ENCODE results near the gene REM2. TPM values are rescaled to one million over a fixed set of nuclear protein-coding genes. Genes with fewer than 3 reads are reported as not detected.

REM2 gene
- total RNA-seq, 1 donor from 2014 or later = 1.9 TPM

DNA sequence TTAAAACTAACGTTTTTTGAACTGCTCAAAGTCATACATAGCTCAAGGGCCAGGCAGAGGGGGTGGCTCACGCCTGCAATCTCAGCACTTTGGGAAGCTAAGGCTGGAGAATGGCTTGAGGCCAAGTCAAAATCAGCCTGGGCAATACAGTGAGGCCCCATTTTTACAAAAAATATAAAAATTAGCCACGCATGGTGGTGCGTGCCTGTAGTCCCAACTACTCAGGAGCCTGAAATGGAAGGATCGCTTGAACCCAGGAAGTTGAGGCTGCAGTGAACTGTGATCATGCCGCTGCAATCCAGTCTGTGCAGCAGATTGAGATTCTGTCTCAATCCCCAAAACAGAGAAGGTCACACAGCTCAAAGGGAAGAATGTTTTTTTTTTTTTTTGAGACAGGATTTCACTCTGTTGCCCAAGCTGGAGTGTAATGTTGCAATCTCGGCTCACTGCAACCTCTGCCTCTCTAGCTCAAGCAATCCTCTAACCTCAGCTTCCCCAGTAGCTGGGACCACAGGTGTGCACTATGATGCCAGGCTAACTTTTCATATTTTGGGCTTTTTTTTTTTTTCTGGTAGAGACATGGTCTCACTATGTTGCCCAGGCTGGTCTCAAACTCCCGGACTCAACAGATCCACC lies 33.0 kb downstream of the REM2 start:
- TF ChIP-seq, protein P1, sequence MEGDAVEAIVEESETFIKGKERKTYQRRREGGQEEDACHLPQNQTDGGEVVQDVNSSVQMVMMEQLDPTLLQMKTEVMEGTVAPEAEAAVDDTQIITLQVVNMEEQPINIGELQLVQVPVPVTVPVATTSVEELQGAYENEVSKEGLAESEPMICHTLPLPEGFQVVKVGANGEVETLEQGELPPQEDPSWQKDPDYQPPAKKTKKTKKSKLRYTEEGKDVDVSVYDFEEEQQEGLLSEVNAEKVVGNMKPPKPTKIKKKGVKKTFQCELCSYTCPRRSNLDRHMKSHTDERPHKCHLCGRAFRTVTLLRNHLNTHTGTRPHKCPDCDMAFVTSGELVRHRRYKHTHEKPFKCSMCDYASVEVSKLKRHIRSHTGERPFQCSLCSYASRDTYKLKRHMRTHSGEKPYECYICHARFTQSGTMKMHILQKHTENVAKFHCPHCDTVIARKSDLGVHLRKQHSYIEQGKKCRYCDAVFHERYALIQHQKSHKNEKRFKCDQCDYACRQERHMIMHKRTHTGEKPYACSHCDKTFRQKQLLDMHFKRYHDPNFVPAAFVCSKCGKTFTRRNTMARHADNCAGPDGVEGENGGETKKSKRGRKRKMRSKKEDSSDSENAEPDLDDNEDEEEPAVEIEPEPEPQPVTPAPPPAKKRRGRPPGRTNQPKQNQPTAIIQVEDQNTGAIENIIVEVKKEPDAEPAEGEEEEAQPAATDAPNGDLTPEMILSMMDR (IDR thresholded peaks at IDR 0.05) = no peak
- intact Hi-C loops (cut with DNase I) = no loop called here
- Histone ChIP-seq H3K4me3 (no peak overlapping the region), H3K27ac (no peak overlapping the region), H3K36me3 (peaks cover 7 to 11% of the 10 kb centered on the region in 2 donors), H3K4me1 (peaks cover 6 to 18% of the 10 kb centered on the region in 2 donors), H3K27me3 (no peaks in the 10 kb centered on the region), H3K9me3 (no peaks in the 10 kb centered on the region)
- DNase-seq (ENCODE audit: low spot score in 2 of 2) = no peak

DNA sequence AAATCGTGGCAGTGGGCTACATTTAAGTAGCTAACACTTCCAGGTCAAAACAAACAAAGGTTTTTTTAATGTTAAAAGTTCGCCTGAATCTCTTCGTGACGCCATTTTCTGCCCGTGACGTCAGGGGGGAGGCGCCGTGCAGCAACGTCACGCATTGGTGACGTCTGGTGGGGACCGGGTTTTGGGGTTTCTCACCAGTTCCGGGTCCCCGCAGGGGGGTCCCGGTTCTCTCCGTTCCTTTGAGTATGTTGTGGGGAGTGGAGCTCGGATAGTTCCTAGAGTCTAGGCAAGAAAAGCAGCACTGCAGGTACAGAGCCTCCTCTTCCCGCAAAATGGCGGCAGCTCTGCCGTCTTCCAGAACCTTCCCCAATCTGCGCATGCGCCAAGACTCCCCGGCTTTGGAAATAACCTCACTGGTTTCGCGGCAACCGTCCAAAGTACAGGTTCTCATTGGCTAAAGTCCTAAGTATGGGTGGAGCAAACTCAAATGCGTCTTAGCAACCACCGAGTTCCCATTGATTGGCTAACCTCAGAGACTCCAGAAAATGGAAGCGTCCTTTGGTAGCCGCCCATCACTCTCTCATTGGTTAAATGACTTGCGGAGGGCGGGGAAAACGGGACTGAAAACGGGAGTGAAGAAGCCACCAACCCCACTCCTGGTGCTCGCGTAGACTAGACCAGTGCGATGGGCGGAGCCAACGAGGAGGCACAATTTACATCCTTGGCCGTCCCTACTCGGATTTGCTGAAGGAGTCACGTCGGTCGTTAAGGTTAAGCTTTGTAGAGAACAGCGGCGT lies 36.0 kb downstream of the REM2 start, which contains the start of gene RBM23:
Gene RBM23 (minus strand): TSS at position 346 of the 797 bp plus-strand sequence.
- Histone ChIP-seq H3K27me3 (no peaks in the 10 kb centered on the region), H3K36me3 (peaks cover 24 to 30% of the 10 kb centered on the region in 2 donors), H3K4me1 (peaks cover 6 to 18% of the 10 kb centered on the region in 2 donors), H3K9me3 (no peaks in the 10 kb centered on the region), H3K4me3 (peak within 1 kb of the TSS; percentile 57 to 65), H3K27ac (peak within 1 kb of the TSS; percentile 86 to 93)
- DNase-seq (ENCODE audit: low spot score in 2 of 2) = peak; percentile 99 to 100
- intact Hi-C loops (cut with DNase I) = loop anchor here (1.0 kb wide), 2 partner anchors 10 to 48 kb away; partner anchors contain the start of genes LRP10 and PRMT5
- TF ChIP-seq, protein P1 (IDR thresholded peaks at IDR 0.05) = no peak

DNA sequence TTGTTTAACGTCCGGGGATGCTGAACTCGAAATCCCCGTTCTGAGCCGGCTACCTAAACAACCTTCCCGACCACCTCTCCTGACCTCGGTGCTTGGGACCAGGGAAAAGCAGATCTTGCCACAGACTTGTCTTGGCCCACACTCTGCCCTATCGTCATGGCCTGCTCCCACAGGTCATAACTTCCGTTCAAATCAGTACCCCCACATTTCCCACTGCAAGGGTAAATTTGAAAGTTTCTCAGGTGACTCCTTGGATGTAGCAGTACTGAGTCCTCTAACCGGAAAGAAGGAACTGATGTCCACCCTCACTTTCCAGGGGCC lies 36.5 kb downstream of the REM2 start:
- peaks cover 29 to 35% of the 10 kb centered on the region in 2 donors for H3K36me3 ChIP-seq
- intact Hi-C loops (cut with DNase I) = loop anchor here (1.0 kb wide), 2 partner anchors 10 to 48 kb away; partner anchors contain the start of genes LRP10 and PRMT5
- TF ChIP-seq, protein P1 (IDR thresholded peaks at IDR 0.05) = no peak
- H3K27me3 ChIP-seq = no peaks in the 10 kb centered on the region
- H3K4me1 ChIP-seq = peaks cover 6 to 18% of the 10 kb centered on the region in 2 donors
- peak overlapping the region; percentile 78 to 93 for H3K27ac ChIP-seq
- no peak for DNase-seq (ENCODE audit: low spot score in 2 of 2)
- H3K9me3 ChIP-seq = no peaks in the 10 kb centered on the region
- H3K4me3 ChIP-seq = peak overlapping the region; percentile 42 to 52

DNA sequence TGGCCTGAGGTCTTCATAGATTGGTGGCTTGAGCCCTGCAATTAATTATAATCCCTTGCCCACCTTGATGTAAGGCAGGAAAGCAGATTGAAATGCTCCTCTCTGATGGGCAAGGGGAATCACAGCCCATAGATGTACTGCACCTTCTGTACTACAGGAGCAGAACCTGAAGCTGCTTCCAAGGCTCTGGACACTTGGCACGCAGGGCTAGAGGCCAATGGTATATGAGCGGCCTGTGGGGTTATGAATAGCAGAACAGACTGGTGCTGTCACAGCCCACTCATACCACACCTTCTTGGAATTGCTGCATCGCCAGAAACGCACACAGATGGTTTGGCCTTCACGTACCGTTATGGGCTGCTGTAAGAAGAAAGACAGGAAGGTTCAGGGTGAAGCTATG lies 37.7 kb downstream of the REM2 start:
- Histone ChIP-seq H3K9me3 (no peaks in the 10 kb centered on the region), H3K4me1 (peaks cover 6 to 18% of the 10 kb centered on the region in 2 donors), H3K4me3 (no peak overlapping the region), H3K27me3 (no peaks in the 10 kb centered on the region), H3K36me3 (peaks cover 40 to 46% of the 10 kb centered on the region in 2 donors), H3K27ac (no peak overlapping the region)
- intact Hi-C loops (cut with DNase I) = loop anchor here (10.0 kb wide), 1 partner anchor 384 kb away; the partner anchor contains the start of genes BCL2L2 and PPP1R3E
- TF ChIP-seq, protein P1 (IDR thresholded peaks at IDR 0.05) = no peak
- no peak for DNase-seq (ENCODE audit: low spot score in 2 of 2)

DNA sequence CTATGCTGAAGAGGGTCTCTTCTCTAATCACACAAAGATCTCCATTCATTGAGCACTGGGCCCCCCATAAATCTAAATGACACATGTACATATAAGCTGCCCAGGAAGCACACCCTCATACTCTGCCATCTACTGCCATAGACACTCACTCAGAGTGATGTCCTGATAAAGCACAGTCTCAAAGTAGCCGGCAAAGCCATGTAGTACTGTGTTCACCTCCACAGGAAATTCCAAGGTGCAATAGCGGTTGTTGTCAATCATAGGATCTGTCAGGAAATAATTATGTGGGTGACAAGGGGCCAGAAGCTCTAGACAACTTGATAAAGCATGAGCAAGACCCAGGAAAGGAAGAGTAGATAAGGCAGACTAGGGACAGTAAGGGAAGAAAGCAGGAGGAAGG lies 39.3 kb downstream of the REM2 start:
- Histone ChIP-seq H3K27me3 (no peaks in the 10 kb centered on the region), H3K36me3 (peaks cover 49 to 53% of the 10 kb centered on the region in 2 donors), H3K9me3 (no peaks in the 10 kb centered on the region), H3K4me1 (peaks cover 0 to 9% of the 10 kb centered on the region in 2 donors), H3K27ac (no peak overlapping the region), H3K4me3 (no peak overlapping the region)
- intact Hi-C loops (cut with DNase I) = loop anchor here (10.0 kb wide), 1 partner anchor 383 kb away; the partner anchor contains the start of genes BCL2L2 and PPP1R3E
- no peak for DNase-seq (ENCODE audit: low spot score in 2 of 2)
- TF ChIP-seq, protein P1 (IDR thresholded peaks at IDR 0.05) = no peak
